SK-N-SH treated with all-trans-retinoic acid at 6 μM for 48 hours (cell line): Measurements from ENCODE around the gene PER2.

Experiments
- ARNTL ChIP-seq: fragments of 450-650 bp; formaldehyde crosslinking; IDR thresholded peaks from 2 replicates; pipeline ENCODE4 v1.5.0; 2020; ENCODE audit warnings: low read depth, mild to moderate bottlenecking, moderate library complexity, borderline replicate concordance
- BACH2 ChIP-seq: fragments of 250-450 bp; sonication (Bioruptor Pico); IDR thresholded peaks from 2 replicates; pipeline ENCODE4 v1.9.0; 2021; ENCODE audit warnings: mild to moderate bottlenecking, borderline replicate concordance
- CREB5 ChIP-seq: fragments of 250-450 bp; sonication (Bioruptor Pico); IDR thresholded peaks from 2 replicates; pipeline ENCODE4 v1.5.1; 2020; ENCODE audit warnings: low read depth, mild to moderate bottlenecking, moderate library complexity
- CSDC2 ChIP-seq: fragments of 250-450 bp; sonication (Bioruptor Pico); IDR thresholded peaks from 2 replicates; pipeline ENCODE4 v1.5.0; 2020; ENCODE audit warnings: mild to moderate bottlenecking, moderate library complexity
- GLIS3 ChIP-seq: fragments of 250-450 bp; sonication (Bioruptor Pico); IDR thresholded peaks from 2 replicates; pipeline ENCODE4 v1.5.0; 2020; ENCODE audit warnings: mild to moderate bottlenecking, moderate library complexity
- PPARA ChIP-seq: fragments of 250-450 bp; sonication (Bioruptor Pico); IDR thresholded peaks from 2 replicates; pipeline ENCODE4 v1.5.0; 2020; ENCODE audit warnings: mild to moderate bottlenecking, borderline replicate concordance
- RARB ChIP-seq: fragments of 250-450 bp; sonication (Bioruptor Pico); IDR thresholded peaks from 2 replicates; pipeline ENCODE4 v1.8.0; 2021; ENCODE audit warnings: mild to moderate bottlenecking, moderate library complexity
- SNAI2 ChIP-seq: fragments of 250-450 bp; sonication (Bioruptor Pico); IDR thresholded peaks from 2 replicates; pipeline ENCODE4 v1.5.0; 2020; ENCODE audit warnings: mild to moderate bottlenecking, moderate library complexity
- TCF4 ChIP-seq: fragments of 250-450 bp; sonication (Bioruptor Pico); IDR thresholded peaks from 2 replicates; pipeline ENCODE4 v1.8.0; 2021; ENCODE audit warnings: mild to moderate bottlenecking, moderate library complexity, borderline replicate concordance
- TSHZ2 ChIP-seq: fragments of 250-450 bp; sonication (Bioruptor Pico); IDR thresholded peaks from 2 replicates; pipeline ENCODE4 v1.5.0; 2020; ENCODE audit warnings: mild to moderate bottlenecking, moderate library complexity
- ZFP3 ChIP-seq: fragments of 250-450 bp; sonication (Bioruptor Pico); IDR thresholded peaks from 2 replicates; pipeline ENCODE4 v1.5.0; 2020; ENCODE audit warnings: mild to moderate bottlenecking, moderate library complexity
- ZFP30 ChIP-seq: fragments of 450-650 bp; formaldehyde crosslinking; IDR thresholded peaks from 2 replicates; pipeline ENCODE4 v1.5.0; 2022; ENCODE audit warnings: mild to moderate bottlenecking, moderate library complexity
- ZNF8 ChIP-seq: fragments of 450-650 bp; formaldehyde crosslinking; IDR thresholded peaks from 2 replicates; pipeline ENCODE4 v1.5.0; 2020; ENCODE audit warnings: mild to moderate bottlenecking, moderate library complexity

GRCh38 chr2:238270606-238271005 is 17.8 kb downstream of the PER2 start:
- TF ChIP-seq TSHZ2 (CRISPR knock-in tag) (no peak), ZFP3 (no peak), CSDC2 (CRISPR knock-in tag) (no peak), SNAI2 (CRISPR knock-in tag) (no peak), PPARA (CRISPR knock-in tag) (no peak), TCF4 (CRISPR knock-in tag) (no peak), CREB5 (CRISPR knock-in tag) (no peak), ARNTL (CRISPR knock-in tag) (no peak), GLIS3 (CRISPR knock-in tag) (no peak), ZNF8 (no peak), BACH2 (CRISPR knock-in tag) (no peak), ZFP30 (CRISPR knock-in tag) (no peak), RARB (CRISPR knock-in tag) (no peak)
